HepG2 (cell line): ENCODE data around the gene RNASE8. TPM values are rescaled to one million over a fixed set of nuclear protein-coding genes. Genes with fewer than 3 reads are reported as not detected.

Experiments
- ARID3A ChIP-seq: IDR thresholded peaks from 2 replicates; pipeline ENCODE4 v1.6.1; 2012; ENCODE audit warnings: low read depth, low read length, improper control_type of control experiment
- ATAD3A ChIP-seq: sonication (generic); formaldehyde crosslinking; IDR thresholded peaks from 2 replicates; pipeline ENCODE4 v1.4.0; 2020; ENCODE audit warnings: missing genetic modification reagents
- KLF13 ChIP-seq: sonication (generic); formaldehyde crosslinking; IDR thresholded peaks from 2 replicates; pipeline ENCODE4 v1.4.0; 2020; ENCODE audit warnings: mild to moderate bottlenecking, missing genetic modification reagents
- MED8 ChIP-seq: sonication (generic); formaldehyde crosslinking; IDR thresholded peaks from 2 replicates; pipeline ENCODE4 v1.8.1; 2023; ENCODE audit warnings: mild to moderate bottlenecking, missing genetic modification reagents; ENCODE audit not compliant: insufficient replicate concordance
- NCOR1 ChIP-seq: fragments of 200-600 bp; sonication (generic); IDR thresholded peaks from 2 replicates; pipeline ENCODE4 v1.7.0; 2017; ENCODE audit warnings: antibody characterized with exemption, low read length, borderline replicate concordance
- NR2F6 ChIP-seq, 2 experiments: IDR thresholded peaks; 2 replicates each; pipeline ENCODE4 v1.6.1; 2016; ENCODE audit warnings: antibody characterized with exemption in 1 of 2, mild to moderate bottlenecking in 1 of 2
- PRMT3 ChIP-seq: sonication (generic); formaldehyde crosslinking; IDR thresholded peaks from 2 replicates; pipeline ENCODE4 v1.8.1; 2022; ENCODE audit warnings: low read depth, mild to moderate bottlenecking, moderate library complexity, missing genetic modification reagents, borderline replicate concordance
- RAD51 ChIP-seq: fragments of 450-650 bp; IDR thresholded peaks from 2 replicates; pipeline ENCODE4 v1.6.1; 2016; ENCODE audit warnings: borderline replicate concordance
- SAP130 ChIP-seq: IDR thresholded peaks from 2 replicates; pipeline ENCODE4 v1.6.1; 2016; ENCODE audit warnings: low read depth
- SMAD1 ChIP-seq: sonication (generic); formaldehyde crosslinking; IDR thresholded peaks from 2 replicates; pipeline ENCODE4 v1.4.0; 2020; ENCODE audit warnings: missing genetic modification reagents, low read depth, mild to moderate bottlenecking, borderline replicate concordance
- SP4 ChIP-seq: sonication (generic); formaldehyde crosslinking; IDR thresholded peaks from 2 replicates; pipeline ENCODE4 v1.8.1; 2023; ENCODE audit warnings: mild to moderate bottlenecking, missing genetic modification reagents
- THAP8 ChIP-seq: sonication (generic); formaldehyde crosslinking; IDR thresholded peaks from 2 replicates; pipeline ENCODE4 v1.5.1; 2020; ENCODE audit warnings: missing genetic modification reagents, mild to moderate bottlenecking, borderline replicate concordance
- TIGD3 ChIP-seq: sonication (generic); formaldehyde crosslinking; IDR thresholded peaks from 2 replicates; pipeline ENCODE4 v1.5.1; 2020; ENCODE audit warnings: mild to moderate bottlenecking, missing genetic modification reagents, borderline replicate concordance
- TOE1 ChIP-seq: sonication (generic); formaldehyde crosslinking; IDR thresholded peaks from 2 replicates; pipeline ENCODE4 v1.4.0; 2020; ENCODE audit warnings: mild to moderate bottlenecking, missing genetic modification reagents
- WIZ ChIP-seq: sonication (generic); formaldehyde crosslinking; IDR thresholded peaks from 2 replicates; pipeline ENCODE4 v1.5.1; 2020; ENCODE audit warnings: mild to moderate bottlenecking, missing genetic modification reagents
- ZKSCAN1 ChIP-seq: fragments of 150-350 bp; IDR thresholded peaks from 2 replicates; pipeline ENCODE4 v1.6.1; 2014; ENCODE audit warnings: low read length
- ZMYM2 ChIP-seq: sonication (generic); formaldehyde crosslinking; IDR thresholded peaks from 2 replicates; pipeline ENCODE4 v1.8.0; 2022; ENCODE audit warnings: mild to moderate bottlenecking, missing genetic modification reagents
- ZNF343 ChIP-seq: sonication (generic); formaldehyde crosslinking; IDR thresholded peaks from 2 replicates; pipeline ENCODE4 v1.4.0; 2020; ENCODE audit warnings: mild to moderate bottlenecking, missing genetic modification reagents
- ZNF432 ChIP-seq: sonication (generic); formaldehyde crosslinking; IDR thresholded peaks from 2 replicates; pipeline ENCODE4 v1.5.0; 2020; ENCODE audit warnings: missing genetic modification reagents, mild to moderate bottlenecking, borderline replicate concordance
- ZNF557 ChIP-seq: sonication (generic); formaldehyde crosslinking; IDR thresholded peaks from 2 replicates; pipeline ENCODE4 v1.4.0; 2020; ENCODE audit warnings: missing genetic modification reagents
- ZNF644 ChIP-seq: IDR thresholded peaks from 2 replicates; pipeline ENCODE4 v1.6.1; 2016; ENCODE audit warnings: low read depth
- ZNF770 ChIP-seq: sonication (generic); formaldehyde crosslinking; IDR thresholded peaks from 2 replicates; pipeline ENCODE4 v1.5.0; 2020; ENCODE audit warnings: mild to moderate bottlenecking, missing genetic modification reagents
- polyA plus RNA-seq, 8 experiments: library from polyadenylated mRNA; depleted of rRNA in 3 of 8; stranded (reverse) in 7 of 8; unstranded in 1 of 8; fragments of >200 nt; fragmentation: Illumina TruSeq in 4 of 8; extraction: Trizol in 4 of 8; gene quantifications; 2 replicates each; pipeline versions ENCODE4 v1.2.1 to v1.2.3, GENCODE V29; 2011 to 2016; ENCODE audit warnings: low read depth in 4 of 8, missing spikeins in 1 of 8, mixed read lengths in 1 of 8; ENCODE audit not compliant: insufficient read depth in 1 of 8
- total RNA-seq, 5 experiments: library from RNA; depleted of rRNA; stranded (reverse); fragments of >200 nt; fragmentation: Illumina TruSeq; extraction: Trizol; gene quantifications; 2 replicates each; pipeline ENCODE4 v1.2.3, GENCODE V29; 2016; ENCODE audit warnings: low read depth in 1 of 5

The RNASE8 gene
- total and polyA plus RNA-seq, 2 of the 13 experiments (the other 11 are each of a cell fraction or from before 2014, with no cell fraction given), result not detected

- no peak for TF ChIP-seq THAP8
- no peak for TF ChIP-seq TOE1 (CRISPR knock-in tag)
- TF ChIP-seq ZNF770 (CRISPR knock-in tag), result no peak
- no peak for TF ChIP-seq KLF13 (CRISPR knock-in tag)
- TF ChIP-seq ATAD3A (CRISPR knock-in tag), result no peak
- TF ChIP-seq SMAD1 (CRISPR knock-in tag), result 0 out of 2 replicates have a peak, but pooled peaks have one; percentile 38
- no peak for TF ChIP-seq ZNF343 (CRISPR knock-in tag)
- no peak for TF ChIP-seq NR2F6 (IDR thresholded peaks at IDR 0.05)
- TF ChIP-seq NR2F6 (CRISPR knock-in tag; IDR thresholded peaks at IDR 0.05), result no peak
- no peak for TF ChIP-seq TIGD3
- TF ChIP-seq RAD51, result no peak
- TF ChIP-seq PRMT3, result no peak
- TF ChIP-seq SP4 (CRISPR knock-in tag), result no peak
- no peak for TF ChIP-seq ZNF557 (CRISPR knock-in tag)
- TF ChIP-seq SAP130 (CRISPR knock-in tag), result peak; percentile 19; the same call in 1 of the 2 replicates
- TF ChIP-seq WIZ (CRISPR knock-in tag), result no peak
- no peak for TF ChIP-seq ZNF644 (CRISPR knock-in tag)
- 0 out of 2 replicates have a peak, but pooled peaks have one; percentile 24 for TF ChIP-seq ZMYM2
- TF ChIP-seq MED8 (CRISPR knock-in tag), result no peak
- no peak for TF ChIP-seq ZNF432 (CRISPR knock-in tag)
- no peak for TF ChIP-seq ZKSCAN1
- TF ChIP-seq NCOR1, result no peak
- no peak for TF ChIP-seq ARID3A
Measured at GRCh38 chr14:21057803-21058675, at the start of gene RNASE8 (continued).
